Spleen (tissue), 11 donors: Measurements from ENCODE around the gene NRL. TPM values are rescaled to one million over a fixed set of nuclear protein-coding genes. Genes with fewer than 3 reads are reported as not detected.

ENCODE experiments used
- DNase-seq: peaks from one replicate; pipeline ENCODE4 v3.0.0-alpha.2; 2020
- H3K27ac ChIP-seq, 8 donors: fragments of 200-600 bp; sonication (generic) in 7 of 8; 1 replicate in 4 of 8; 2 replicates in 4 of 8; pipeline versions ENCODE4 v1.5.0 to v1.8.0; 2016 to 2021; ENCODE audit warnings: inconsistent platforms in 4 of 8, mild to moderate bottlenecking in 4 of 8, moderate library complexity in 1 of 8
- H3K27me3 ChIP-seq, 7 donors: fragments of 200-600 bp; sonication (generic) in 6 of 7; replicated peaks in 1 of 7; 1 replicate in 4 of 7; 2 replicates in 3 of 7; pipeline versions ENCODE4 v1.5.0 to v1.8.0; 2016 to 2021; ENCODE audit warnings: inconsistent platforms in 3 of 7, mild to moderate bottlenecking in 1 of 7
- H3K36me3 ChIP-seq, 6 donors: fragments of 200-600 bp; sonication (generic) in 5 of 6; 1 replicate in 4 of 6; 2 replicates in 2 of 6; pipeline versions ENCODE4 v1.5.0 to v1.8.0; 2016 to 2021; ENCODE audit warnings: inconsistent platforms in 2 of 6
- H3K4me1 ChIP-seq, 6 donors: fragments of 200-600 bp; sonication (generic) in 5 of 6; 1 replicate in 3 of 6; 2 replicates in 3 of 6; pipeline versions ENCODE4 v1.5.0 to v1.8.0; 2016 to 2021; ENCODE audit warnings: inconsistent platforms in 3 of 6
- H3K4me3 ChIP-seq, 8 donors: fragments of 200-600 bp; sonication (generic) in 7 of 8; 1 replicate in 4 of 8; 2 replicates in 4 of 8; pipeline versions ENCODE4 v1.5.0 to v1.8.0; 2016 to 2021; ENCODE audit warnings: inconsistent platforms in 4 of 8, mild to moderate bottlenecking in 4 of 8, moderate library complexity in 2 of 8
- H3K9me3 ChIP-seq, 8 donors: fragments of 200-600 bp; sonication (generic) in 7 of 8; 1 replicate in 4 of 8; 2 replicates in 4 of 8; pipeline versions ENCODE4 v1.5.0 to v1.8.0; 2016 to 2021; ENCODE audit warnings: inconsistent platforms in 4 of 8
- POLR2A ChIP-seq, 3 donors: fragments of 450-650 bp; IDR thresholded peaks; one replicate each; pipeline ENCODE4 v1.5.1; 2017; ENCODE audit warnings: antibody characterized with exemption in 3 of 3, mild to moderate bottlenecking in 1 of 3
- POLR2AphosphoS5 ChIP-seq, 3 donors: sonication (generic); formaldehyde crosslinking; IDR thresholded peaks; one replicate each; pipeline ENCODE4 v1.5.1; 2017; ENCODE audit warnings: antibody characterized with exemption in 3 of 3
- WGBS, 5 donors: extraction: QIAGEN DNeasy Blood & Tissue Kit in 3 of 5; methylation state at CpG; one replicate each; pipeline versions ENCODE4 v1.1.5 to v1.1.7; 2013 to 2018; 5-methylcytosine and 5-hydroxymethylcytosine counted together
- intact Hi-C: fragments of 100-400 bp; cut with DNase I; formaldehyde crosslinking; loops from one replicate; pipeline ENCODE4 v1.15.0; 2023; ENCODE audit warnings: low total_unique reads
- polyA plus RNA-seq, 3 donors: library from polyadenylated mRNA; stranded (reverse); fragments of 200-250 nt; gene quantifications; one replicate each; pipeline ENCODE4 v1.2.1, GENCODE V29; 2013
- total RNA-seq, 7 donors: library from RNA; depleted of rRNA in 3 of 7; stranded (reverse); fragments of >200 nt in 3 of 7; fragmentation: NEBNext Ultra II Directional in 4 of 7; extraction: Animal tissue kit (Norgen Biotek cat#: 25700) in 4 of 7; gene quantifications; one replicate each; pipeline versions ENCODE4 v1.1.0 to v1.2.1, GENCODE V29; 2016 to 2021
- TF ChIP-seq, protein P1 (sequence below), 11 experiments: fragments of 200-600 bp in 7 of 11; fragments of 450-650 bp in 4 of 11; sonication (generic) in 4 of 11; IDR thresholded peaks in 8 of 11; conservative IDR thresholded peaks in 3 of 11; 1 replicate in 7 of 11; 2 replicates in 4 of 11; pipeline versions ENCODE4 v1.4.0 to v1.8.0; 2016 to 2021; ENCODE audit warnings: antibody characterized with exemption in 11 of 11, inconsistent platforms in 4 of 11, mild to moderate bottlenecking in 1 of 11
- donor health status: healthy with polysubstance abuse.
- donor health status: DM: no; HTN: no; CAD: no; lungs with moderate emphysema.
- donor health status: DM: no; HTN: no; CAD: no.
- donor health status: Bipolar disorder and iron deficiency.
- donor health status: healthy.
- donor health status: DM: no; HTN: no; CAD: no.
- donor health status: DM: yes; HTN: yes; CAD: no.

The NRL gene
- total and polyA plus RNA-seq, 10 donors = 2.0 to 7.8 (median 4.0) TPM

DNA sequence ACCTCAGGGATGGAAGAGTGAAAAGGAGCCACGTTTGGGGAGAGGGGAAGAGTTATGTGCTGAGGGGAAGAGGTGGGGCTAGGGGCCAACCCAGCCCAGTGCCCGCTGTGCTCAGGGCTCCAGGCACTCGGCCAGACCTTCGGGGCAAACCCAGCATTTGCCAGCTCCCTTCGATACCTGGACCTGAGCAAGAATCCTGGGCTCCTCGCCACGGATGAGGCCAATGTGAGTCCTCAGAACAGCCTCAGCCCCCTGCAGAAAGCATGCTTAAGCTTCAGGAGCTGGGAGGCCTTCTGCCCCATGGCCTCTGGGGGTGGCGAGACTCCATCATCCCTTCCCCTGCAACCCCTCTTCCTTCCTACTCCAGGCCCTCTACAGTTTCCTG lies 58.0 kb downstream of the NRL start:
- Histone ChIP-seq H3K9me3 (no peaks in the 10 kb centered on the region), H3K36me3 (no peaks in the 10 kb centered on the region), H3K4me3 (no peak overlapping the region), H3K4me1 (peaks cover 8 to 29% (median 11%) of the 10 kb centered on the region in 6 donors), H3K27ac (no peak overlapping the region), H3K27me3 (peaks cover 0 to 25% (median 0%) of the 10 kb centered on the region in 7 donors)
- DNase-seq = peak; percentile 63
- WGBS, 5 donors = 63 to 83% (median 73%) methylated on average over 6 to 8 of the region's 8 CpGs
- TF ChIP-seq, protein P1, sequence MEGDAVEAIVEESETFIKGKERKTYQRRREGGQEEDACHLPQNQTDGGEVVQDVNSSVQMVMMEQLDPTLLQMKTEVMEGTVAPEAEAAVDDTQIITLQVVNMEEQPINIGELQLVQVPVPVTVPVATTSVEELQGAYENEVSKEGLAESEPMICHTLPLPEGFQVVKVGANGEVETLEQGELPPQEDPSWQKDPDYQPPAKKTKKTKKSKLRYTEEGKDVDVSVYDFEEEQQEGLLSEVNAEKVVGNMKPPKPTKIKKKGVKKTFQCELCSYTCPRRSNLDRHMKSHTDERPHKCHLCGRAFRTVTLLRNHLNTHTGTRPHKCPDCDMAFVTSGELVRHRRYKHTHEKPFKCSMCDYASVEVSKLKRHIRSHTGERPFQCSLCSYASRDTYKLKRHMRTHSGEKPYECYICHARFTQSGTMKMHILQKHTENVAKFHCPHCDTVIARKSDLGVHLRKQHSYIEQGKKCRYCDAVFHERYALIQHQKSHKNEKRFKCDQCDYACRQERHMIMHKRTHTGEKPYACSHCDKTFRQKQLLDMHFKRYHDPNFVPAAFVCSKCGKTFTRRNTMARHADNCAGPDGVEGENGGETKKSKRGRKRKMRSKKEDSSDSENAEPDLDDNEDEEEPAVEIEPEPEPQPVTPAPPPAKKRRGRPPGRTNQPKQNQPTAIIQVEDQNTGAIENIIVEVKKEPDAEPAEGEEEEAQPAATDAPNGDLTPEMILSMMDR (IDR thresholded peaks at IDR 0.05 in 8 of 11, conservative IDR thresholded peaks at IDR 0.05 in 3 of 11) = no peak
- no peak for TF ChIP-seq POLR2A (IDR thresholded peaks at IDR 0.05)
- TF ChIP-seq POLR2AphosphoS5 (IDR thresholded peaks at IDR 0.05) = no peak
- intact Hi-C loops = no loop called here

DNA sequence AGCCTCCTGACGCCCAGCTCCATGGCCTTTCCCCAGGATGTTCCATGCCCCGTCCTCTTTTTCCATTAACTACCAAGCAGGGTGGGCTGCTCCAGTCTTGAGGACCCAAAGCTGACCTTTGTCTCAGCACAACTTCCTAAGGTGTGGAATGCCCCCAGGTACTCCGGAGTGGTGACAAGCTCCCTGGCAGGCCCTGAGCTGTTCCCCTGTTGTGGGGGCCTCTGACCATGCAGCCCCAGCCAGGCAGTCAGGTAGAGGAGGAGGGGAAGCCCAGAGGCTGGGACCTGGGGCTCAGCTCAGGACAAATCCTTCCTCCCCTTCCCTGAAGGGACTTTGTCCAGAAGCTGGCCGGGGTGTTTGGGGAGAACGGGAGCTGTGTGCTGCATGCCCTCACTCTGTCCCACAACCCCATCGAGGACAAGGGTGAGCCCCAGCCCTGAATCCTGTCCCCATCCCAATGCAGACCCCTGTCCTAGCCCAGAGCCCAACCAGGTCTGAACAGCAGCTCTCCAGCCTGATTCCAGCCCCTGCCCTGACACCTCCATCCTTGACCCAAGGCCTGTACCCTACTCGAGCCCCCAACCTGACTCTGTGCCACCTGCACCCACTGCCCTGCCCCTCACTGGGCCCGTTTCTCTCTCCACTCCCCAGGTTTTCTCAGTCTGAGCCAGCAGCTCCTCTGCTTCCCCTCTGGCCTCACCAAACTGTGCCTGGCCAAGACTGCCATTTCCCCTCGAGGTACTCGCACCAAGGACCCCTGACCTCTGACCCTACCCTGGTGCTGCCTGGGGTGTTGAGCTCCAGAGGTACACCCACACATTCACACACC lies 58.6 kb downstream of the NRL start:
- TF ChIP-seq POLR2A (IDR thresholded peaks at IDR 0.05) = no peak
- TF ChIP-seq, protein P1 (IDR thresholded peaks at IDR 0.05 in 8 of 11, conservative IDR thresholded peaks at IDR 0.05 in 3 of 11) = no peak
- no peak for TF ChIP-seq POLR2AphosphoS5 (IDR thresholded peaks at IDR 0.05)
- Histone ChIP-seq H3K27ac (no peak overlapping the region), H3K4me1 (peaks cover 8 to 35% (median 17%) of the 10 kb centered on the region in 6 donors), H3K36me3 (no peaks in the 10 kb centered on the region), H3K9me3 (no peaks in the 10 kb centered on the region), H3K27me3 (peaks cover 0 to 30% (median 0%) of the 10 kb centered on the region in 7 donors), H3K4me3 (no peak overlapping the region)
- 78 to 87% (median 81%) methylated on average over 10 of the region's 10 CpGs for WGBS, 5 donors
- intact Hi-C loops = no loop called here
- peak; percentile 69 for DNase-seq

DNA sequence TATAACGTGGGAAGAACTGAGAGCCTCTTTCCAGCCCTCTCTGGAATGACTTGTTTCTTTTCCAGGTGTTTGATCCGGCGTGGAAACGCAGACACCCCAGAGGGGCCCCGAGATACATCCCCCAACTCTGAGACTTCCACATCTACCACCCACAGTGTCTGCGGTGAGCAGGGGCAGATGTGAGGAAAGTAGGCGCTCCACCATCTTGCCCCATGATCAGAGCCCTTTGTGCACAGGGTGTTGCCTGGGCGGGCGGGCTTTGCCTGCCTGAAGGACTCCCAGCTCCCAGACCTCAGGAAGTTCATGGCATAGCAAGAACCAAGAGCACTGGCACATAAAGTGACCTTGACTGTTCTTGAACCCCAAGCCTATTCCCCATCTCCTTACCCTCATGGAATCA lies 60.1 kb downstream of the NRL start:
- 91 to 98% (median 97%) methylated on average over 9 of the region's 9 CpGs for WGBS, 5 donors
- no peak overlapping the region for H3K27ac ChIP-seq

DNA sequence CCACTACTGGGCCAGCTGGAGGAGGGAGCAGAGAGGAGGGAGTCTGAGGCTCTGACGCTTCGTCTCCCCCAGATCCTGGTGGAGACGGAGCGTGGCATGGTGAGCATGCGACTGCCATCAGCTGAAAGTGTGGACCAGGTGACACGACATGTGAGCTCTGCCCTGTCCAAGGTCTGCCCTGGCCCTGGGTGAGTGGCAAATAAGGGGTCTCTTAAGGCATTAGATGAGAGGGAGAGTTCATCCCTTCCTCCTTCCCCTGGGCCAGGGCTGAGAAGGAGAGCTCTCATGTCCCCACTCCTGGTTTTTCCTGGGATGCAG lies 60.5 kb downstream of the NRL start:
- TF ChIP-seq POLR2A (IDR thresholded peaks at IDR 0.05) = no peak
- TF ChIP-seq, protein P1 (IDR thresholded peaks at IDR 0.05 in 8 of 11, conservative IDR thresholded peaks at IDR 0.05 in 3 of 11) = no peak
- intact Hi-C loops = no loop called here
- 78 to 91% (median 89%) methylated on average over 6 of the region's 6 CpGs for WGBS, 5 donors
- no peak overlapping the region for H3K27ac ChIP-seq
- no peak overlapping the region for H3K4me3 ChIP-seq
- no peak for DNase-seq
- no peaks in the 10 kb centered on the region for H3K9me3 ChIP-seq
- no peaks in the 10 kb centered on the region for H3K36me3 ChIP-seq
- peaks cover 0 to 30% (median 0%) of the 10 kb centered on the region in 7 donors for H3K27me3 ChIP-seq
- peaks cover 8 to 46% (median 21%) of the 10 kb centered on the region in 6 donors for H3K4me1 ChIP-seq

More for the DNA sequence above, 60.1 kb downstream of the NRL start:
- Histone ChIP-seq H3K4me1 (peaks cover 8 to 42% (median 18%) of the 10 kb centered on the region in 6 donors), H3K4me3 (no peak overlapping the region), H3K9me3 (no peaks in the 10 kb centered on the region), H3K27me3 (peaks cover 0 to 30% (median 0%) of the 10 kb centered on the region in 7 donors), H3K36me3 (no peaks in the 10 kb centered on the region)
- intact Hi-C loops = no loop called here
- no peak for DNase-seq
- TF ChIP-seq, protein P1 (IDR thresholded peaks at IDR 0.05 in 8 of 11, conservative IDR thresholded peaks at IDR 0.05 in 3 of 11) = no peak
- TF ChIP-seq POLR2A (IDR thresholded peaks at IDR 0.05) (no peak), POLR2AphosphoS5 (IDR thresholded peaks at IDR 0.05) (no peak)
